H1 (cell line): ENCODE results near the gene FLT1. TPM values are rescaled to one million over a fixed set of nuclear protein-coding genes. Genes with fewer than 3 reads are reported as not detected.
A peak's percentile ranks its signal among the peaks of the same experiment; 100 is the strongest.

Source experiments
- CTCF ChIA-PET: fragments of 300-600 bp; sonication (Branson Sonifier 250); formaldehyde crosslinking; loops from one replicate; lab custom pipeline; 2021; ENCODE audit not compliant: partially characterized antibody; lab: Charles Lee
- POLR2A ChIA-PET: fragments of 300-600 bp; sonication (Branson Sonifier 250); formaldehyde crosslinking; loops from one replicate; lab custom pipeline; 2021; ENCODE audit warnings: inconsistent platforms; ENCODE audit not compliant: partially characterized antibody; lab: Charles Lee
- DNase-seq, 2 experiments: peaks; one replicate each; pipeline versions ENCODE4 v3.0.0 to v3.0.0-alpha.2; 2010 to 2022; ENCODE audit warnings: low spot score in 2 of 2, low read depth in 1 of 2, mixed read lengths in 1 of 2
- FAIRE-seq: peaks from 2 replicates; lab custom pipeline; 2011; peaks lifted over from hg19 to GRCh38; lab: Jason Lieb, UNC
- H2AFZ ChIP-seq: 2 replicates; pipeline ENCODE4 v1.8.1; 2012; ENCODE audit warnings: low read length, inconsistent platforms
- H2AK5ac ChIP-seq: 2 replicates; pipeline ENCODE4 v1.6.1; 2013; ENCODE audit warnings: low read depth, low read length
- H2BK120ac ChIP-seq: replicated peaks from 2 replicates; pipeline ENCODE3; 2013; ENCODE audit warnings: low read depth, low read length, inconsistent platforms
- H2BK12ac ChIP-seq: 2 replicates; pipeline ENCODE4 v1.6.1; 2013; ENCODE audit warnings: low read depth, low read length
- H2BK15ac ChIP-seq: 2 replicates; pipeline ENCODE4 v1.6.1; 2013; ENCODE audit warnings: low read length
- H2BK20ac ChIP-seq: 2 replicates; pipeline ENCODE4 v1.6.1; 2013; ENCODE audit warnings: low read length
- H2BK5ac ChIP-seq: 2 replicates; pipeline ENCODE4 v1.6.1; 2013; ENCODE audit warnings: low read depth, low read length
- H3K14ac ChIP-seq: 2 replicates; pipeline ENCODE4 v1.6.1; 2013; ENCODE audit warnings: inconsistent platforms; ENCODE audit not compliant: insufficient read length
- H3K18ac ChIP-seq: 2 replicates; pipeline ENCODE4 v1.6.1; 2013; ENCODE audit warnings: low read length; ENCODE audit errors: extremely low read depth
- H3K23ac ChIP-seq: 2 replicates; pipeline ENCODE4 v1.6.1; 2013; ENCODE audit warnings: inconsistent platforms; ENCODE audit not compliant: insufficient read length
- H3K23me2 ChIP-seq: 2 replicates; pipeline ENCODE4 v1.6.1; 2013; ENCODE audit warnings: low read depth, low read length
- H3K27ac ChIP-seq: 2 replicates; pipeline ENCODE4 v1.6.1; 2011; ENCODE audit warnings: low read depth, low read length, inconsistent platforms
- H3K27me3 ChIP-seq, 4 experiments: replicated peaks in 1 of 4; 1 replicate in 1 of 4; 2 replicates in 3 of 4; pipeline versions ENCODE4 v1.6.1 to v1.8.1; 2011 to 2013; ENCODE audit warnings: low read length in 3 of 4, mild to moderate bottlenecking in 3 of 4, inconsistent platforms in 2 of 4, mixed read lengths in 2 of 4, moderate library complexity in 1 of 4; ENCODE audit not compliant: control insufficient read depth in 3 of 4, insufficient read depth in 3 of 4; ENCODE audit errors: extremely low read depth in 1 of 4
- H3K36me3 ChIP-seq, 4 experiments: 2 replicates each; pipeline versions ENCODE4 v1.6.1 to v1.8.1; 2011 to 2013; ENCODE audit warnings: mild to moderate bottlenecking in 4 of 4, low read length in 3 of 4, moderate library complexity in 2 of 4, control low read depth in 1 of 4, inconsistent platforms in 1 of 4; ENCODE audit not compliant: insufficient read depth in 4 of 4, control insufficient read depth in 2 of 4
- H3K4ac ChIP-seq: replicated peaks from 2 replicates; pipeline ENCODE3; 2013; ENCODE audit warnings: low read length, low read depth, mixed read lengths, inconsistent platforms; ENCODE audit not compliant: insufficient read length
- H3K4me1 ChIP-seq, 4 experiments: replicated peaks in 1 of 4; 1 replicate in 1 of 4; 2 replicates in 3 of 4; pipeline versions ENCODE4 v1.6.1 to v1.8.1; 2011 to 2013; ENCODE audit warnings: low read length in 3 of 4, inconsistent platforms in 2 of 4, mixed read lengths in 1 of 4; ENCODE audit not compliant: insufficient read depth in 4 of 4, control insufficient read depth in 3 of 4
- H3K4me2 ChIP-seq, 2 experiments: 2 replicates each; pipeline versions ENCODE4 v1.6.1 to v1.8.1; 2011 to 2013; ENCODE audit warnings: low read depth in 2 of 2, low read length in 2 of 2, control low read depth in 1 of 2, inconsistent platforms in 1 of 2, mild to moderate bottlenecking in 1 of 2; ENCODE audit not compliant: insufficient read depth in 1 of 2
- H3K4me3 ChIP-seq, 4 experiments: fragments of 200-600, 300-600 bp in 1 of 4; sonication (generic), shearing (Covaris generic), sonication (Bioruptor Twin) in 1 of 4; 2 replicates each; pipeline versions ENCODE4 v1.5.1 to v1.8.1; 2011 to 2016; ENCODE audit warnings: low read length in 4 of 4, low read depth in 3 of 4, control low read depth in 2 of 4, inconsistent platforms in 2 of 4, mild to moderate bottlenecking in 2 of 4, mixed read lengths in 1 of 4, moderate library complexity in 1 of 4; ENCODE audit not compliant: insufficient read depth in 2 of 4; ENCODE audit errors: extremely low read depth in 1 of 4
- H3K56ac ChIP-seq: replicated peaks from 2 replicates; pipeline ENCODE3; 2013; ENCODE audit warnings: low read depth, mild to moderate bottlenecking, mixed read lengths, low read length, inconsistent platforms; ENCODE audit not compliant: insufficient read length
- H3K79me1 ChIP-seq: 2 replicates; pipeline ENCODE4 v1.6.1; 2013; ENCODE audit warnings: low read depth, low read length, control low read depth
- H3K79me2 ChIP-seq, 2 experiments: 2 replicates each; pipeline versions ENCODE4 v1.6.1 to v1.8.1; 2012 to 2013; ENCODE audit warnings: low read length in 2 of 2, mild to moderate bottlenecking in 2 of 2, inconsistent platforms in 1 of 2; ENCODE audit not compliant: insufficient read depth in 2 of 2, control insufficient read depth in 1 of 2
- H3K9ac ChIP-seq, 4 experiments: replicated peaks in 1 of 4; 1 replicate in 1 of 4; 2 replicates in 3 of 4; pipeline versions ENCODE4 v1.6.1 to v1.8.1; 2011 to 2013; ENCODE audit warnings: low read depth in 3 of 4, low read length in 3 of 4, control low read depth in 2 of 4, mild to moderate bottlenecking in 2 of 4, moderate library complexity in 2 of 4, inconsistent platforms in 1 of 4; ENCODE audit errors: extremely low read depth in 1 of 4
- H3K9me3 ChIP-seq, 2 experiments: 2 replicates each; pipeline versions ENCODE4 v1.6.1 to v1.8.1; 2012 to 2013; ENCODE audit warnings: mild to moderate bottlenecking in 2 of 2, moderate library complexity in 2 of 2, control low read depth in 1 of 2, inconsistent platforms in 1 of 2, low read depth in 1 of 2, low read length in 1 of 2, mixed read lengths in 1 of 2; ENCODE audit not compliant: insufficient read depth in 2 of 2
- H4K20me1 ChIP-seq, 2 experiments: replicated peaks in 1 of 2; 2 replicates each; pipeline versions ENCODE3 to v1.8.1; 2011 to 2013; ENCODE audit warnings: inconsistent platforms in 2 of 2, low read length in 2 of 2, mild to moderate bottlenecking in 1 of 2; ENCODE audit not compliant: insufficient read depth in 2 of 2, control insufficient read depth in 1 of 2
- H4K5ac ChIP-seq: 2 replicates; pipeline ENCODE4 v1.6.1; 2013; ENCODE audit warnings: low read length, low read depth, mixed read lengths, inconsistent platforms; ENCODE audit not compliant: insufficient read length
- H4K8ac ChIP-seq: 2 replicates; pipeline ENCODE4 v1.8.0; 2013; ENCODE audit warnings: mild to moderate bottlenecking, moderate library complexity, low read length, inconsistent platforms; ENCODE audit not compliant: insufficient read depth; ENCODE audit errors: extremely low read depth
- H4K91ac ChIP-seq: replicated peaks from 2 replicates; pipeline ENCODE3; 2013; ENCODE audit warnings: low read length, mixed read lengths, inconsistent platforms; ENCODE audit not compliant: insufficient read length
- SRF ChIP-seq: IDR thresholded peaks from 2 replicates; pipeline ENCODE4 v1.6.1; 2011; ENCODE audit warnings: mild to moderate bottlenecking, low read depth, low read length, moderate library complexity
- WGBS, 2 experiments: shearing (Covaris generic) in 1 of 2; methylation state at CpG; one replicate each; pipeline versions ENCODE4 v1.1.6 to v1.1.7; 2013 to 2015; ENCODE audit warnings: low lambda C conversion rate in 2 of 2, mixed read lengths in 2 of 2, inconsistent platforms in 1 of 2, low coverage in 1 of 2, missing lambda C conversion rate in 1 of 2; ENCODE audit not compliant: insufficient replicate concordance in 2 of 2, insufficient coverage in 1 of 2, insufficient read length in 1 of 2; ENCODE audit errors: extremely low coverage in 1 of 2, missing lambda C conversion rate in 1 of 2; 5-methylcytosine and 5-hydroxymethylcytosine counted together
- long read RNA-seq, 2 experiments: library from RNA in 1 of 2; library from capped mRNA in 1 of 2; stranded (forward); transcript quantifications; one replicate each; pipeline ENCODE4 v2.0.0, GENCODE V29; 2021; ENCODE audit warnings: inconsistent platforms in 1 of 2
- polyA minus RNA-seq, 3 experiments: library from RNA; depleted of rRNA, polyadenylated mRNA; stranded (reverse); fragments of >200 nt; gene quantifications; 1 replicate in 2 of 3; 2 replicates in 1 of 3; pipeline ENCODE4 v1.2.3, GENCODE V29; 2011
- polyA plus RNA-seq, 7 experiments: library from polyadenylated mRNA; depleted of rRNA in 3 of 7; stranded (reverse) in 5 of 7; unstranded in 2 of 7; fragments of >200 nt in 5 of 7; fragments of 200-250 nt in 2 of 7; gene quantifications; 1 replicate in 5 of 7; 2 replicates in 1 of 7; 4 replicates in 1 of 7; pipeline versions ENCODE4 v1.2.1 to v1.2.3, GENCODE V29; 2011 to 2013; ENCODE audit warnings: missing spikeins in 2 of 7, mixed read lengths in 2 of 7
- total RNA-seq: library from RNA; stranded (reverse); fragmentation: NEBNext Ultra II Directional; extraction: Animal tissue kit (Norgen Biotek cat#: 25700); gene quantifications from 2 replicates; pipeline ENCODE4 v1.2.1, GENCODE V29; 2021

FLT1 gene, protein sequence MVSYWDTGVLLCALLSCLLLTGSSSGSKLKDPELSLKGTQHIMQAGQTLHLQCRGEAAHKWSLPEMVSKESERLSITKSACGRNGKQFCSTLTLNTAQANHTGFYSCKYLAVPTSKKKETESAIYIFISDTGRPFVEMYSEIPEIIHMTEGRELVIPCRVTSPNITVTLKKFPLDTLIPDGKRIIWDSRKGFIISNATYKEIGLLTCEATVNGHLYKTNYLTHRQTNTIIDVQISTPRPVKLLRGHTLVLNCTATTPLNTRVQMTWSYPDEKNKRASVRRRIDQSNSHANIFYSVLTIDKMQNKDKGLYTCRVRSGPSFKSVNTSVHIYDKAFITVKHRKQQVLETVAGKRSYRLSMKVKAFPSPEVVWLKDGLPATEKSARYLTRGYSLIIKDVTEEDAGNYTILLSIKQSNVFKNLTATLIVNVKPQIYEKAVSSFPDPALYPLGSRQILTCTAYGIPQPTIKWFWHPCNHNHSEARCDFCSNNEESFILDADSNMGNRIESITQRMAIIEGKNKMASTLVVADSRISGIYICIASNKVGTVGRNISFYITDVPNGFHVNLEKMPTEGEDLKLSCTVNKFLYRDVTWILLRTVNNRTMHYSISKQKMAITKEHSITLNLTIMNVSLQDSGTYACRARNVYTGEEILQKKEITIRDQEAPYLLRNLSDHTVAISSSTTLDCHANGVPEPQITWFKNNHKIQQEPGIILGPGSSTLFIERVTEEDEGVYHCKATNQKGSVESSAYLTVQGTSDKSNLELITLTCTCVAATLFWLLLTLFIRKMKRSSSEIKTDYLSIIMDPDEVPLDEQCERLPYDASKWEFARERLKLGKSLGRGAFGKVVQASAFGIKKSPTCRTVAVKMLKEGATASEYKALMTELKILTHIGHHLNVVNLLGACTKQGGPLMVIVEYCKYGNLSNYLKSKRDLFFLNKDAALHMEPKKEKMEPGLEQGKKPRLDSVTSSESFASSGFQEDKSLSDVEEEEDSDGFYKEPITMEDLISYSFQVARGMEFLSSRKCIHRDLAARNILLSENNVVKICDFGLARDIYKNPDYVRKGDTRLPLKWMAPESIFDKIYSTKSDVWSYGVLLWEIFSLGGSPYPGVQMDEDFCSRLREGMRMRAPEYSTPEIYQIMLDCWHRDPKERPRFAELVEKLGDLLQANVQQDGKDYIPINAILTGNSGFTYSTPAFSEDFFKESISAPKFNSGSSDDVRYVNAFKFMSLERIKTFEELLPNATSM (N-terminal part only)
- total RNA-seq (82.1 and 90.2 TPM in 2 replicates), polyA plus RNA-seq (2011; rRNA removed) (19.7 and 25.3 TPM in 2 replicates), polyA minus RNA-seq (2011; rRNA and poly(A)+ RNA removed) (73.4 and 80.6 TPM in 2 replicates)
- 23.1 TPM for polyA plus RNA-seq (2011; cell fraction: cytosol; rRNA removed)
- polyA plus RNA-seq (2011; cell fraction: nucleus; rRNA removed), result 64.4 TPM
- 31.7 to 56.7 TPM (median 41.7 TPM) in 4 replicates for polyA plus RNA-seq (2012, experiment 1 of 2)
- polyA plus RNA-seq (2012, experiment 2 of 2), result 3.4 TPM
- polyA plus RNA-seq (2013, experiment 1 of 2), result 79.6 TPM
- 76.6 TPM for polyA plus RNA-seq (2013, experiment 2 of 2)
- polyA minus RNA-seq (2011; cell fraction: cytosol; rRNA and poly(A)+ RNA removed), result 41.2 TPM
- 70.9 TPM for polyA minus RNA-seq (2011; cell fraction: nucleus; rRNA and poly(A)+ RNA removed)
- long read RNA-seq, experiment 1, full-length matches to known transcripts, result 8 of 58 reads
- long read RNA-seq, experiment 1, partial matches to known transcripts, result 11 of 58 reads
- long read RNA-seq, experiment 1, other reads (novel, unspliced or antisense), result 39 of 58 reads
- long read RNA-seq, experiment 2, partial matches to known transcripts, result 1 of 3 reads
- long read RNA-seq, experiment 2, other reads (novel, unspliced or antisense), result 2 of 3 reads

DNA sequence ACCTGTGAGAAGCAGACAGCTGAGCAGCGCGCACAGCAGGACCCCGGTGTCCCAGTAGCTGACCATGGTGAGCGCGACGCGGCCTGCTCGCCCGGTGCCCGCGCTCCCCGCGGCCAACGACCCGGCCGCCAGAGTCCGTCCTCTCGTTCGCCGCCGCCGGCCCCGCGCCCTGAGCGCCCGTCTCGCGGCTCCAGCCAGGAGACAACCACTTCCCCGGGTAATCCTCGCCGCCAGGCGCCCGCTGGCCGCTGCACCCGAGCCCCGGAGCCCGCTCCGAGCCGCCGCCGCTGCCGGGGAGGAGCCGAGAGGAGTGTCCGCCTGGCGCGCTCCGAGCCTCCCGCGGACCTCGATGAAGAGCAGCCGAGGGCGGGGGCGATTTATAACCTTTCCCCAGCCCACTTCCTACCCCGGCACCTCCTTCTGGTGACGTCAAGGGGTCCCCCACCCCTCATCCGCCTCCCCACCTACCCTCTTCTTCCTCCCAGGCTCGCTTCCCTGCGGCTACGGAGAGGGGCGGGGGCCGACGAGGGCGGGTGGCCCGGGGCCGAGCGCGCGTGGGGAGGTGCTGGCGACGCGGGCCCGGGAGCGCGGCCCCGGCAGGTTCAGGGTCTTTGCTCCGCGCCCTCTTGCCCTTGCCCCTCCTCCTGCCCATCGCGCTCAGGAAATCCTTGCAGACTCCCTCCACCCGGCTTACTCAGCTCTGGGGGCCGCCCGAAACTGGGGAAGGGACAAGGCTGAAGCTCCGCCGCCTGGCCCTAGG is at the start of gene FLT1:
TSS of gene FLT1 (minus strand) at position 351 of the 760 bp plus-strand sequence. CDS start at position 66, 285 bp downstream.
- Histone ChIP-seq H2BK12ac (peak within 1 kb of the TSS; percentile 31; the same call in 1 of the 2 replicates), H3K4me2 (peak within 1 kb of the TSS; percentile 88 to 91), H3K27me3 (peaks cover 0 to 15% (median 11%) of the 10 kb centered on the region in 4 experiments; a peak in 5 of 7 replicates), H3K4ac (no peak within 1 kb of the TSS), H4K91ac (no peak within 1 kb of the TSS), H4K5ac (no peak within 1 kb of the TSS), H2AFZ (0 out of 2 replicates have a peak within 1 kb of the TSS, but pooled peaks have one; percentile 7), H2BK20ac (0 out of 2 replicates have a peak within 1 kb of the TSS, but pooled peaks have one; percentile 62), H3K4me1 (peaks cover 7 to 13% (median 12%) of the 10 kb centered on the region in 4 experiments; a peak in 6 of 7 replicates), H3K9me3 (no peaks in the 10 kb centered on the region), H3K4me3 (peak within 1 kb of the TSS; percentile 65 to 94 (median 74)), H3K79me2 (peaks cover 22 to 55% of the 10 kb centered on the region in 2 experiments), H3K23me2 (peaks cover 14% of the 10 kb centered on the region), H2BK15ac (no peak within 1 kb of the TSS), H3K79me1 (0 out of 2 replicates have a peak, but pooled peaks cover 3% of the 10 kb centered on the region), H3K23ac (no peak within 1 kb of the TSS), H3K36me3 (peaks cover 0 to 2% (median 0%) of the 10 kb centered on the region in 4 experiments; a peak in 1 of 8 replicates), H3K56ac (no peak within 1 kb of the TSS), H4K20me1 (peaks cover 7 to 15% of the 10 kb centered on the region in 2 experiments), H2BK5ac (peak within 1 kb of the TSS; percentile 38; the same call in 1 of the 2 replicates), H3K18ac (peak within 1 kb of the TSS; percentile 29), H4K8ac (peak within 1 kb of the TSS; percentile 58; the same call in 1 of the 2 replicates), H2AK5ac (no peak within 1 kb of the TSS), H2BK120ac (no peak within 1 kb of the TSS), H3K9ac (peak within 1 kb of the TSS; percentile 19 to 89 (median 44); a peak in 6 of 7 replicates), H3K14ac (no peak within 1 kb of the TSS), H3K27ac (no peak within 1 kb of the TSS; the same call in 1 of the 2 replicates)
- DNase-seq, result peak; percentile 39 to 87
- ChIA-PET CTCF (interaction anchor here (0.8 to 1.4 kb wide), 4 partner anchors 10 to 170 kb away, joined by 3 to 4 read pairs (median 3); no protein-coding TSS in a partner anchor), POLR2A (interaction anchor here (0.6 to 2.1 kb wide), 15 partner anchors 8 to 1042 kb away, joined by 3 to 7 read pairs (median 3); partner anchors contain the start of gene POMP)
- FAIRE-seq, result no peak
- 3% methylated on average over 21 of the region's 84 CpGs; no CpG with 5 or more reads in 1 of the 2 experiments for WGBS, 2 experiments
- TF ChIP-seq SRF, result no peak
